GM12878 (cell line): ENCODE measurements around the gene SHF. TPM values are rescaled to one million over a fixed set of nuclear protein-coding genes. Genes with fewer than 3 reads are reported as not detected.

ENCODE experiments used
- ATAC-seq: fragments of 200-7000 bp; cut with Tn5 transposase; 3 replicates; pipeline ENCODE4 v1.9.1; 2020; ENCODE audit warnings: mild to moderate bottlenecking, moderate library complexity
- BruUV-seq: library from RNA; stranded (reverse); fragments of 400-500 nt; replicated peaks from 2 replicates; lab custom pipeline; 2021; lab: Mats Ljungman, UMichigan
- CTCF ChIA-PET: fragments of 300-600 bp; sonication (Branson Sonifier 250); formaldehyde crosslinking; extraction: SDS; loops from one replicate; lab custom pipeline; 2021; ENCODE audit warnings: inconsistent platforms; lab: Yijun Ruan, JAX
- POLR2A ChIA-PET: fragments of 350-600 bp; formaldehyde crosslinking; extraction: SDS; loops from one replicate; lab custom pipeline; 2021; ENCODE audit warnings: inconsistent platforms; lab: Charles Lee
- RAD21 ChIA-PET: fragments of 300-600 bp; sonication (Branson Sonifier 250); formaldehyde crosslinking; loops from one replicate; lab custom pipeline; 2023; ENCODE audit warnings: antibody characterized with exemption; ENCODE audit not compliant: unreplicated experiment; lab: Charles Lee
- SMC1A ChIA-PET: fragments of 300-600 bp; sonication (Branson Sonifier 250); formaldehyde crosslinking; loops from one replicate; lab custom pipeline; 2023; ENCODE audit not compliant: unreplicated experiment, uncharacterized antibody; lab: Charles Lee
- DNase-seq: peaks from one replicate; pipeline ENCODE4 v3.0.0-alpha.2; 2011; ENCODE audit warnings: low read depth, low spot score
- FAIRE-seq: peaks from 3 replicates; lab custom pipeline; 2011; peaks lifted over from hg19 to GRCh38; lab: Jason Lieb, UNC
- H2AFZ ChIP-seq: 2 replicates; pipeline ENCODE4 v1.6.0; 2011; ENCODE audit warnings: low read depth, low read length, control low read depth; ENCODE audit not compliant: control insufficient read depth
- H3K27ac ChIP-seq: 2 replicates; pipeline ENCODE4 v1.5.1; 2011; ENCODE audit warnings: control low read depth; ENCODE audit not compliant: control insufficient read depth, insufficient read depth
- H3K27me3 ChIP-seq, 2 experiments: replicated peaks in 1 of 2; 2 replicates each; pipeline versions ENCODE4 v1.6.0 to v1.6.1; 2011; ENCODE audit warnings: low read length in 1 of 2; ENCODE audit not compliant: control insufficient read depth in 2 of 2, insufficient read depth in 2 of 2
- H3K36me3 ChIP-seq, 2 experiments: 2 replicates each; pipeline ENCODE4 v1.5.1; 2011; ENCODE audit warnings: low read length in 1 of 2; ENCODE audit not compliant: control insufficient read depth in 2 of 2, insufficient read depth in 2 of 2
- H3K4me1 ChIP-seq: 2 replicates; pipeline ENCODE4 v1.6.1; 2011; ENCODE audit warnings: mild to moderate bottlenecking, low read length, moderate library complexity, mixed read lengths; ENCODE audit not compliant: control insufficient read depth, insufficient read depth
- H3K4me2 ChIP-seq: 2 replicates; pipeline ENCODE4 v1.6.0; 2011; ENCODE audit warnings: control low read depth; ENCODE audit not compliant: control insufficient read depth, insufficient read depth
- H3K4me3 ChIP-seq: fragments of 200-600 bp; sonication (generic); 2 replicates; pipeline ENCODE4 v1.5.1; 2016
- H3K79me2 ChIP-seq: 2 replicates; pipeline ENCODE4 v1.6.0; 2011; ENCODE audit warnings: low read length; ENCODE audit not compliant: control insufficient read depth, insufficient read depth
- H3K9ac ChIP-seq: 2 replicates; pipeline ENCODE4 v1.8.0; 2011; ENCODE audit warnings: low read length, control low read depth, mixed read lengths; ENCODE audit not compliant: control insufficient read depth, insufficient read depth
- H3K9me3 ChIP-seq: replicated peaks from 3 replicates; pipeline ENCODE4 v1.5.1; 2011; ENCODE audit warnings: mild to moderate bottlenecking, low read length; ENCODE audit not compliant: control insufficient read depth, insufficient read depth
- H4K20me1 ChIP-seq: 2 replicates; pipeline ENCODE4 v1.6.0; 2011; ENCODE audit not compliant: control insufficient read depth, insufficient read depth
- ATF7 ChIP-seq: fragments of 450-650 bp; IDR thresholded peaks from 2 replicates; pipeline ENCODE4 v1.6.1; 2016; ENCODE audit warnings: low read depth, mild to moderate bottlenecking
- BHLHE40 ChIP-seq, 2 experiments: fragments of 450-650 bp in 1 of 2; IDR thresholded peaks; 2 replicates each; pipeline ENCODE4 v1.6.1; 2011 to 2017; ENCODE audit warnings: low read depth in 2 of 2, borderline replicate concordance in 1 of 2, improper control_type of control experiment in 1 of 2, low read length in 1 of 2, mild to moderate bottlenecking in 1 of 2
- CBX5 ChIP-seq: sonication (generic); IDR thresholded peaks from 2 replicates; pipeline ENCODE4 v1.6.1; 2016; ENCODE audit warnings: low read depth, moderate library complexity, mild to moderate bottlenecking, inconsistent platforms
- CEBPZ ChIP-seq: fragments of 150-350 bp; IDR thresholded peaks from 2 replicates; pipeline ENCODE4 v1.6.1; 2016; ENCODE audit warnings: low read depth, low read length
- CHD4 ChIP-seq: fragments of 200-600 bp; sonication (generic); IDR thresholded peaks from 2 replicates; pipeline ENCODE4 v1.6.1; 2016; ENCODE audit warnings: mild to moderate bottlenecking
- CTCF ChIP-seq, 3 experiments: IDR thresholded peaks in 2 of 3; conservative IDR thresholded peaks in 1 of 3; 2 replicates each; pipeline ENCODE4 v1.5.1; 2011; ENCODE audit warnings: low read depth in 3 of 3, low read length in 3 of 3, mild to moderate bottlenecking in 3 of 3, control low read depth in 2 of 3, moderate library complexity in 2 of 3, inconsistent platforms in 1 of 3, mixed read lengths in 1 of 3; ENCODE audit not compliant: control insufficient read depth in 2 of 3, insufficient read depth in 1 of 3; ENCODE audit errors: extremely low read depth in 1 of 3
- EED ChIP-seq: sonication (generic); IDR thresholded peaks from 2 replicates; pipeline ENCODE4 v1.6.1; 2016; ENCODE audit warnings: antibody characterized with exemption, low read depth
- HDAC6 ChIP-seq: fragments of 200-600 bp; sonication (generic); IDR thresholded peaks from one replicate; pipeline ENCODE4 v1.8.0; 2017; ENCODE audit warnings: antibody characterized with exemption; ENCODE audit not compliant: unreplicated experiment
- MAX ChIP-seq: IDR thresholded peaks from 2 replicates; pipeline ENCODE4 v1.6.1; 2012; ENCODE audit warnings: low read depth, low read length, improper control_type of control experiment
- MTA2 ChIP-seq: fragments of 450-650 bp; IDR thresholded peaks from 2 replicates; pipeline ENCODE4 v1.6.1; 2016; ENCODE audit warnings: low read depth, mild to moderate bottlenecking, moderate library complexity
- POLR2AphosphoS5 ChIP-seq: IDR thresholded peaks from 2 replicates; pipeline ENCODE4 v1.6.1; 2011; ENCODE audit warnings: mild to moderate bottlenecking, low read length, inconsistent platforms
- RB1 ChIP-seq: fragments of 450-650 bp; formaldehyde crosslinking; IDR thresholded peaks from 2 replicates; pipeline ENCODE4 v1.6.1; 2017; ENCODE audit warnings: mild to moderate bottlenecking, borderline replicate concordance
- SMC3 ChIP-seq: IDR thresholded peaks from 2 replicates; pipeline ENCODE4 v1.6.1; 2011; ENCODE audit warnings: low read length, improper control_type of control experiment, borderline replicate concordance
- TCF12 ChIP-seq: IDR thresholded peaks from 2 replicates; pipeline ENCODE4 v1.6.1; 2011; ENCODE audit warnings: low read depth, mild to moderate bottlenecking, low read length
- TCF3 ChIP-seq: IDR thresholded peaks from 2 replicates; pipeline ENCODE4 v1.6.1; 2012; ENCODE audit warnings: low read depth, mild to moderate bottlenecking, low read length, borderline replicate concordance; ENCODE audit not compliant: insufficient read depth
- YBX1 ChIP-seq: fragments of 450-650 bp; IDR thresholded peaks from 2 replicates; pipeline ENCODE4 v1.6.1; 2016; ENCODE audit warnings: antibody characterized with exemption
- ZBED1 ChIP-seq: IDR thresholded peaks from 2 replicates; pipeline ENCODE4 v1.6.1; 2016; ENCODE audit warnings: borderline replicate concordance
- ZNF24 ChIP-seq: fragments of 450-650 bp; IDR thresholded peaks from 2 replicates; pipeline ENCODE4 v1.6.1; 2017; ENCODE audit warnings: antibody characterized with exemption, mild to moderate bottlenecking
- ZNF274 ChIP-seq: IDR thresholded peaks from one replicate; pipeline ENCODE4 v1.8.0; 2011; ENCODE audit not compliant: insufficient read length, insufficient read depth
- WGBS: methylation state at CpG from one replicate; pipeline ENCODE4 v1.1.6; 2016; ENCODE audit warnings: low lambda C conversion rate; ENCODE audit not compliant: insufficient replicate concordance, insufficient coverage; ENCODE audit errors: missing lambda C conversion rate; 5-methylcytosine and 5-hydroxymethylcytosine counted together
- in situ Hi-C: fragments of 300-500 bp; cut with MboI; formaldehyde crosslinking; loops from 9 replicates; pipeline ENCODE4 v1.14.3; 2018; ENCODE audit warnings: mixed read lengths
- intact Hi-C: fragments of 100-400 bp; cut with micrococcal nuclease; formaldehyde crosslinking; loops from one replicate; pipeline ENCODE4 v1.14.2; 2022; ENCODE audit not compliant: unreplicated experiment
- polyA plus RNA-seq, 11 experiments: library from polyadenylated mRNA; depleted of rRNA in 4 of 11; unstranded in 6 of 11; stranded (reverse) in 5 of 11; fragments of >200 nt; fragmentation: Nextera tagmentation in 4 of 11; fragmentation: Illumina TruSeq in 1 of 11; extraction: Ambion mirVana in 4 of 11; extraction: Trizol in 1 of 11; gene quantifications; 1 replicate in 1 of 11; 2 replicates in 10 of 11; pipeline versions ENCODE4 v1.2.1 to v1.2.3, GENCODE V29; 2011 to 2016; ENCODE audit warnings: inconsistent platforms in 2 of 11, missing spikeins in 2 of 11, low read depth in 1 of 11
- total RNA-seq, 4 experiments: library from RNA; depleted of rRNA in 3 of 4; stranded (reverse); fragments of >200 nt in 3 of 4; fragmentation: Illumina TruSeq in 1 of 4; extraction: Trizol in 1 of 4; gene quantifications; 2 replicates each; pipeline versions ENCODE4 v1.2.1 to v1.2.3, GENCODE V29; 2013 to 2021

SHF gene
- total and polyA plus RNA-seq, 10 of the 15 experiments (the other 5 are each of a cell fraction or from before 2014, with no cell fraction given), result 0.04 to 5.7 (median 1.0) TPM; not detected in 1

GRCh38 chr15:45143946-45144345, 43.8 kb downstream of the SHF start:
- Histone ChIP-seq H3K4me2 (no peak overlapping the region), H3K9ac (no peak overlapping the region), H3K79me2 (no peaks in the 10 kb centered on the region), H2AFZ (no peak overlapping the region), H3K4me3 (no peak overlapping the region), H3K27me3 (no peaks in the 10 kb centered on the region), H3K36me3 (no peaks in the 10 kb centered on the region), H3K27ac (no peak overlapping the region), H3K4me1 (no peaks in the 10 kb centered on the region), H3K9me3 (no peaks in the 10 kb centered on the region), H4K20me1 (no peaks in the 10 kb centered on the region)
- ChIA-PET POLR2A (no interaction called here), CTCF (interaction anchor here (1.8 kb wide), 1 partner anchor 17 kb away, joined by 7 read pairs; no protein-coding TSS in a partner anchor), SMC1A (no interaction called here), RAD21 (no interaction called here)
- WGBS, result 55% methylated on average over 11 of the region's 11 CpGs
- ATAC-seq, result no peak
- in situ Hi-C loops (no loop called here), intact Hi-C loops (no loop called here)
- BruUV-seq, result no TSS peak
- no peak for FAIRE-seq
- DNase-seq, result no peak
- TF ChIP-seq SMC3 (no peak), ATF7 (no peak), ZNF274 (no peak), MAX (no peak), ZNF24 (no peak), CEBPZ (no peak), TCF12 (no peak), CHD4 (no peak), TCF3 (no peak), EED (no peak), POLR2AphosphoS5 (no peak), CBX5 (no peak), BHLHE40 (IDR thresholded peaks at IDR 0.05; ENCODE audit: borderline replicate concordance in 1 of 2, low read depth in 2 of 2, low read length in 1 of 2) (no peak), MTA2 (no peak), YBX1 (no peak), RB1 (no peak), ZBED1 (no peak), CTCF (IDR thresholded peaks at IDR 0.05 in 2 of 3, conservative IDR thresholded peaks at IDR 0.05 in 1 of 3; ENCODE audit: control insufficient read depth in 2 of 3, extremely low read depth in 1 of 3, insufficient read depth in 1 of 3, low read depth in 3 of 3, low read length in 3 of 3) (no peak), HDAC6 (no peak)
